GM21529 (cell line): ENCODE measurements around the gene STARD13.

Experiments
- ATAC-seq: cut with Tn5 transposase; IDR thresholded peaks from one replicate; pipeline ENCODE4 v1.9.1; 2021; ENCODE audit not compliant: unreplicated experiment

STARD13 gene

GRCh38 chr13:33069365-33069764, 216.2 kb downstream of the STARD13 start:
- no peak for ATAC-seq

- no peak for ATAC-seq
Observed at GRCh38 chr13:33066329-33066728, 219.2 kb downstream of the STARD13 start.

- no peak for ATAC-seq
Observed at GRCh38 chr13:33060815-33061214, 224.7 kb downstream of the STARD13 start.

GRCh38 chr13:33058776-33059327, 226.7 kb downstream of the STARD13 start:
- no peak for ATAC-seq

- ATAC-seq: no peak
Observed at GRCh38 chr13:33057019-33057780, 228.4 kb downstream of the STARD13 start.

- no peak for ATAC-seq
Observed at GRCh38 chr13:33053397-33054066, 232.0 kb downstream of the STARD13 start.
